Measurements from ENCODE around the gene CWC22.

The CWC22 gene

DNA sequence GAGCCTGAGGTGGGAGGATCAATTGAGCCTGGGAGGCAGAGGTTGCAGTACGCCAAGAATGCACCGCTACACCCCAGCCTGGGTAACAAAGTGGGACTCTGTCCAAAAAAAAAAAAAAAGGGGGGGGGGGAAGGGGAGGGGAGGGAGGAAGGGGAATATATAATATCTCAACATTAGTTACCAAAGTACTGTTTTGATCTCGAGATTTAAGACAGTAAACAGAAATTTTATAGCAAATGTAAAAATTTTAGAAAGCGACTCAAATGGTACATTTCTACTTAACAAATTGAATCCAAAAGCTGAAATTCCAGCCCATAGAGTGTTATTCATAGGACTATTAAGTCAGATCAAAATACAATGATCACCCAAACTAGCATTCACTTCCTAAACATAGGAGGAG is 60.8 kb downstream of the CWC22 start:
- no peak overlapping the region for H3K27ac ChIP-seq
- H3K9ac ChIP-seq, result no peak overlapping the region
- no peaks in the 10 kb centered on the region for H3K27me3 ChIP-seq (ENCODE audit: control insufficient read depth, insufficient read depth, low read length)
- H3K79me2 ChIP-seq, result no peaks in the 10 kb centered on the region
- H2AFZ ChIP-seq, result no peak overlapping the region
- no peaks in the 10 kb centered on the region for H3K4me1 ChIP-seq
- no peak overlapping the region for H3K4me3 ChIP-seq (ENCODE audit: low read depth, low read length)
- no peak overlapping the region for H3K4me2 ChIP-seq (ENCODE audit: low read length)
- no peaks in the 10 kb centered on the region for H3K36me3 ChIP-seq (ENCODE audit: control insufficient read depth, insufficient read depth, low read length)
- H3K9me3 ChIP-seq (ENCODE audit: control insufficient read depth, low read length), result no peaks in the 10 kb centered on the region
- TF ChIP-seq, protein P1, sequence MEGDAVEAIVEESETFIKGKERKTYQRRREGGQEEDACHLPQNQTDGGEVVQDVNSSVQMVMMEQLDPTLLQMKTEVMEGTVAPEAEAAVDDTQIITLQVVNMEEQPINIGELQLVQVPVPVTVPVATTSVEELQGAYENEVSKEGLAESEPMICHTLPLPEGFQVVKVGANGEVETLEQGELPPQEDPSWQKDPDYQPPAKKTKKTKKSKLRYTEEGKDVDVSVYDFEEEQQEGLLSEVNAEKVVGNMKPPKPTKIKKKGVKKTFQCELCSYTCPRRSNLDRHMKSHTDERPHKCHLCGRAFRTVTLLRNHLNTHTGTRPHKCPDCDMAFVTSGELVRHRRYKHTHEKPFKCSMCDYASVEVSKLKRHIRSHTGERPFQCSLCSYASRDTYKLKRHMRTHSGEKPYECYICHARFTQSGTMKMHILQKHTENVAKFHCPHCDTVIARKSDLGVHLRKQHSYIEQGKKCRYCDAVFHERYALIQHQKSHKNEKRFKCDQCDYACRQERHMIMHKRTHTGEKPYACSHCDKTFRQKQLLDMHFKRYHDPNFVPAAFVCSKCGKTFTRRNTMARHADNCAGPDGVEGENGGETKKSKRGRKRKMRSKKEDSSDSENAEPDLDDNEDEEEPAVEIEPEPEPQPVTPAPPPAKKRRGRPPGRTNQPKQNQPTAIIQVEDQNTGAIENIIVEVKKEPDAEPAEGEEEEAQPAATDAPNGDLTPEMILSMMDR (IDR thresholded peaks at IDR 0.05), result no peak

DNA sequence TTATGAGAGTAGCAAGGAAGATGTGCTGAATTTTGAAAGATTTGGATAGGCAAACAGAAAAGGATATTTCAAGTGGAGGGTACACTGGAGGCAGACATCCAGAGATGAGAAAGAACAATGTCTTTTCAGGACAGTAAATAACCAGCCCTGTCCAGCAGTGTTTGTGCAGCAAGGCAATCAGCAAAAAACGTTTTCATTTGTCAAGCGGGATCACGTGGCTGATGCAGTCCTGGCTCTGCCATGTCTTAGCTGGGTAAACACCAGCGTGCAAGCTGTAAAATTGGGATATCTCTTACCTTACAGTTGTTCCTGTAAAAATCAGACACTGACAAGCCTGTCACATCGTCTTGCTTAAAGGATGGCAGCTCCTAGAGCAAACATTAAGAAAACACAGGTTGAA is 67.8 kb downstream of the CWC22 start:
- Histone ChIP-seq H3K79me2 (no peaks in the 10 kb centered on the region), H3K36me3 (ENCODE audit: control insufficient read depth, insufficient read depth, low read length) (no peaks in the 10 kb centered on the region), H3K4me3 (ENCODE audit: low read depth, low read length) (no peak overlapping the region), H2AFZ (no peak overlapping the region), H3K4me1 (no peaks in the 10 kb centered on the region), H3K27me3 (ENCODE audit: control insufficient read depth, insufficient read depth, low read length) (no peaks in the 10 kb centered on the region), H3K4me2 (ENCODE audit: low read length) (no peak overlapping the region), H3K27ac (no peak overlapping the region), H3K9ac (no peak overlapping the region), H3K9me3 (ENCODE audit: control insufficient read depth, low read length) (no peaks in the 10 kb centered on the region)
- TF ChIP-seq, protein P1 (IDR thresholded peaks at IDR 0.05), result no peak

DNA sequence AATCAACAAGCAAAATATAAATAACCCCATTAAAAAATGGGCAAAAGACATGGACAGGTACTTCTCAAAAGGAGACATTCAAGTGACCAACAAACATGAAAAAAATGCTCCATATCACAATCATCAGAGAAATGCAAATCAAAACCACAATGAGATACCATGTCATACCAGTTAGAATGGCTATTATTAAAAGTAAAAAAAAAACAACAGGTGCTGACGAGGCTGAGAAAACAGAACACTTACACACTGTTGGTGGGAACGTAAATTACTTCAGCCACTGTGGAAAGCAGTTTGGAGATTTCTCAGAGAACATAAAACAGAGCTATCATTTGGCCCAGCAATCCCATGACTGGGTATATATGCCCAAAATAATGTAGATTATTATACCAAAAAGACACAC is 69.1 kb downstream of the CWC22 start:
- no peak overlapping the region for H3K9ac ChIP-seq
- no peaks in the 10 kb centered on the region for H3K79me2 ChIP-seq
- no peak overlapping the region for H3K4me2 ChIP-seq (ENCODE audit: low read length)
- TF ChIP-seq, protein P1 (IDR thresholded peaks at IDR 0.05), result no peak
- no peaks in the 10 kb centered on the region for H3K27me3 ChIP-seq (ENCODE audit: control insufficient read depth, insufficient read depth, low read length)
- no peak overlapping the region for H3K27ac ChIP-seq
- H2AFZ ChIP-seq, result no peak overlapping the region
- H3K4me1 ChIP-seq, result no peaks in the 10 kb centered on the region
- H3K36me3 ChIP-seq (ENCODE audit: control insufficient read depth, insufficient read depth, low read length), result no peaks in the 10 kb centered on the region
- H3K4me3 ChIP-seq (ENCODE audit: low read depth, low read length), result no peak overlapping the region
- H3K9me3 ChIP-seq (ENCODE audit: control insufficient read depth, low read length), result no peaks in the 10 kb centered on the region

DNA sequence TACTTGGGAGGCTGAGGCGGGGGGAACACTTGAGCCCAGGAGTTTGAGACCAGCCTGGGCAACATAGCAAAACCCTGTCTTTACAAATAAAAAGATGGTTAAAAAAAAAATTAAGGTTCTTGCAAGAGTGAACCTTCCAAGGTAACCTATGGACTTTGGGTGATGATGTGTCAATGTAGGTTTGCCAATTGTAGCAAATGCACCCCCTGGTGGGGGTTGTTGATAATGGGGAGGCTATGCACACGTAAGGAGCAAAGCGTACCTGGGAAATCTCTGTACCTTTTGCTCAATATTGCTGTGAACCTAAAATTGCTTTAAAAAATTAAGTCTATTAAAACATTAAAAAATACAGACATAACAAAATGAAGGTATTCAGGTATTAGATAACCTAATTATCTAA is 70.4 kb downstream of the CWC22 start:
- Histone ChIP-seq H3K9ac (no peak overlapping the region), H3K36me3 (ENCODE audit: control insufficient read depth, insufficient read depth, low read length) (no peaks in the 10 kb centered on the region), H3K4me1 (no peaks in the 10 kb centered on the region), H3K79me2 (no peaks in the 10 kb centered on the region), H2AFZ (no peak overlapping the region), H3K27me3 (ENCODE audit: control insufficient read depth, insufficient read depth, low read length) (no peaks in the 10 kb centered on the region), H3K4me2 (ENCODE audit: low read length) (no peak overlapping the region), H3K27ac (no peak overlapping the region), H3K4me3 (ENCODE audit: low read depth, low read length) (no peak overlapping the region), H3K9me3 (ENCODE audit: control insufficient read depth, low read length) (no peaks in the 10 kb centered on the region)
- TF ChIP-seq, protein P1 (IDR thresholded peaks at IDR 0.05), result peak; percentile 10

DNA sequence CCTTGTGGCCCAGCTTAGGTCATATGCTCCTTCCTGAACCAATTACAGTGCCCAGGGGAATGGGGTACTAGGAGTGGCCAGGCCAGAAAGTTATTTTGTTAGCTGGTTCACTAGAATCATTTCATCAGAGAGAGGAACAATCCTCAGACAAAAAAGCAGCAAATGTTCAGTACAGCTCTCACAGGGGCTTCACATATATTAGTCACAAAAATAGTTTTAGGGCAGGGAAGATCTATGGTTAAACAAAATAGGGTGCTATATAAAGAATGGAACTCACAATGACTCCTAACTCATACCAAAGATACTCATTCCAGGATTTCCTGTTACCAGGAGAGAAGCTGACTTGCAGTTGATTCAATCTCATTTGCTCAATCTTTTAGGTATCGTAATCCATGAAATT is 71.0 kb downstream of the CWC22 start:
- Histone ChIP-seq H3K9ac (no peak overlapping the region), H3K4me1 (no peaks in the 10 kb centered on the region), H3K27me3 (ENCODE audit: control insufficient read depth, insufficient read depth, low read length) (no peaks in the 10 kb centered on the region), H3K27ac (no peak overlapping the region), H3K36me3 (ENCODE audit: control insufficient read depth, insufficient read depth, low read length) (no peaks in the 10 kb centered on the region), H3K9me3 (ENCODE audit: control insufficient read depth, low read length) (no peaks in the 10 kb centered on the region), H3K79me2 (no peaks in the 10 kb centered on the region), H3K4me3 (ENCODE audit: low read depth, low read length) (no peak overlapping the region), H2AFZ (no peak overlapping the region), H3K4me2 (ENCODE audit: low read length) (no peak overlapping the region)
- TF ChIP-seq, protein P1 (IDR thresholded peaks at IDR 0.05), result no peak

Measured in parathyroid adenoma (tissue), 2 donors.